HEK293T (cell line): Measurements from ENCODE around the gene NPDC1.

Source experiments
- ARNT ChIP-seq: fragments of 450-650 bp; IDR thresholded peaks from 2 replicates; pipeline ENCODE4 v1.6.1; 2017; ENCODE audit warnings: mild to moderate bottlenecking
- BHLHE40 ChIP-seq: fragments of 450-650 bp; IDR thresholded peaks from 2 replicates; pipeline ENCODE4 v1.6.1; 2016; ENCODE audit warnings: mild to moderate bottlenecking, moderate library complexity, borderline replicate concordance
- CTBP1 ChIP-seq: fragments of 450-650 bp; IDR thresholded peaks from 2 replicates; pipeline ENCODE4 v1.6.1; 2016; ENCODE audit warnings: borderline replicate concordance
- FOXA1 ChIP-seq: fragments of 450-650 bp; IDR thresholded peaks from 2 replicates; pipeline ENCODE4 v1.6.1; 2016; ENCODE audit warnings: mild to moderate bottlenecking
- FOXK2 ChIP-seq: fragments of 450-650 bp; IDR thresholded peaks from 2 replicates; pipeline ENCODE4 v1.6.1; 2016; ENCODE audit warnings: mild to moderate bottlenecking
- FOXM1 ChIP-seq: fragments of 450-650 bp; IDR thresholded peaks from 2 replicates; pipeline ENCODE4 v1.6.1; 2017; ENCODE audit warnings: mild to moderate bottlenecking, borderline replicate concordance
- HDGF ChIP-seq: fragments of 450-650 bp; IDR thresholded peaks from 2 replicates; pipeline ENCODE4 v1.6.1; 2017; ENCODE audit warnings: antibody characterized with exemption, borderline replicate concordance
- L3MBTL2 ChIP-seq: fragments of 450-650 bp; conservative IDR thresholded peaks from 2 replicates; pipeline ENCODE4 v1.6.1; 2016; ENCODE audit warnings: mild to moderate bottlenecking
- NFRKB ChIP-seq: fragments of 450-650 bp; IDR thresholded peaks from 2 replicates; pipeline ENCODE4 v1.6.1; 2016; ENCODE audit warnings: mild to moderate bottlenecking, moderate library complexity
- SP1 ChIP-seq: fragments of 450-650 bp; IDR thresholded peaks from 2 replicates; pipeline ENCODE4 v1.6.1; 2017
- SUZ12 ChIP-seq: fragments of 450-650 bp; IDR thresholded peaks from 2 replicates; pipeline ENCODE4 v1.6.1; 2016; ENCODE audit warnings: mild to moderate bottlenecking
- TARDBP ChIP-seq: fragments of 450-650 bp; IDR thresholded peaks from 2 replicates; pipeline ENCODE4 v1.6.1; 2016

DNA sequence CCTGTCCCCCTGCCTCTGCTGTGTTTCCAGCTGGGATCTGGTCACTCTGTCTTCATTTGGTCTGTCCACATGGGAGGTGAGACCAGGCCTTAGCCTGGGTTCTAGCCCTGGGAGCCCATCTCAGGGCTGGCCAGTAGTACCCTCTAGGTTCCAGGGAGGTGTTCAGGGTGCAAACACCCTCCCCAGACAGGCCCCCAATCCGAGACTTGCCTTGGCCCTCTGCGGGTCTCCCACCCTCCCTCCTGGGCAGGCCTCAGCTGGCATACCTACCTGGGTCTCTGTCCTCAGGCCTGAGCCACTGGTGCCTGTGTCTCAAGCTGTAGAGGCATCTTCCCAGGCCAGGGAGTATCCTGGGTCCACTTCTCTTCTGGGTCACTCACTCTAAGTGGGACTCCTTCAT is 25.3 kb upstream of the NPDC1 start:
- TF ChIP-seq TARDBP (no peak), SUZ12 (no peak), SP1 (no peak), BHLHE40 (no peak), FOXK2 (no peak), ARNT (no peak), CTBP1 (no peak), NFRKB (no peak), HDGF (no peak), FOXM1 (no peak), L3MBTL2 (no peak), FOXA1 (no peak)
